Measurements from ENCODE around the gene IPPK.

The IPPK gene

DNA sequence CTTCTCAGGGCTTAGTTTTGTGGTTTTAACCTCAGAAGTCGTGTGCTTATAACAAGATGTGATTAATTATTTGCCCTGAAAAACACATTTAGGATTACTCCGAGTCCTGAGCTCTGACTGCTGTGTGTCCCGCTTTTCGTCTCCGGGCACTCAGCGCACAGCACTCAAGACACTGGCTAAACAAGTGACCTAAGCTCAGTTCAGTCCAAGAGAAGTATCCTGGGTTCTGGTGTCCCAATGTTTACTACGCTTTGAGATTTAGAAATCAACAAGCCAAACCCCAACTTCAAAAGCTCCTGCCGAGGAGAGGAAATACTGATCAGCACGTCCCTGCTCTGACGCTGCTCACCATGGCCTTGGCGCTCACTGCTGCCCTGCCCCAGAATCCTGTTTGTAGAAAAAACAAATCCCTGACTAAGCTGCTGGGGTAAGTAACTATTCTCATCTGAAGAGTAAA lies 53.2 kb downstream of the IPPK start:
- no peak overlapping the region for H3K4me3 ChIP-seq (ENCODE audit: low read depth, low read length)

DNA sequence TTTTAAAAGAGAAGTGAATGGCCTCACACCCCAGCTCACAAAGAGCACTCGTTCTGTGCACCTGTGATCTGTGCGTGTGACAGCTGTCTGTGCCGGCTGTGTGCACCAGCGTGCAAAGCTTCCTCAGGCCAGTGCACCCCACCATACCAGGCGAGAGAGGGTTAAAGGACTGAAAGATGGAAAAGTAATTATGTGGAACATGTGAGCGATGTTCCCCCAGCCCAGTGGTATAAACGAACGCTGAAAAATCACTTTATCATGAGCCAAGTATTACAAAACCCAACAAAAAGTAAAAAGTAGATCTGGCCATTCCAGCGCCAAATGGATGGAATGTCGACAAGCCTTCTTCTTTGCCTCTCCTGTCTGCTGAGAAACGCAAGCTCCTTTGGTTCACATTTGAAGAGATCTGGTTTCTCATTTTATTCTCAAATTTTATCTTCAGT lies 53.7 kb downstream of the IPPK start:
- no peak overlapping the region for H3K4me3 ChIP-seq (ENCODE audit: low read depth, low read length)

DNA sequence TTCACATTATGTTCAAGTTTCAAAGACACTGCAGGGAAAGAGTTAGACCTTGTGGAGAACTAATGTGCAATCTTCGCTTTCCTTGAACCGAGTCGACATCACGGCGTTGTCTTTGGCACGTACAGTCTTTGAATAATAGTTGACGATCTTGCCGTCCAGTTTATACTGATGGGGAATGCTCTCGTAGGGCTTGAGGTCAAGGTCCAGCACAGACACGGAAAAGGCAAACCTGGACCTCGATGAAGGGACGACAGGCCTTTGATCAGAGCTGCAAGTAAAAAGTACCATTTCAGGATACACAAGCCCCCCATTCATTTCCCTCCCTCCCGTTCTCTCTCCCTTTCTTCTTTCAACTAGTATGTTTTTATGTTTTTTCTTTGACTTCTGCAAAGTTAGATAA lies 54.1 kb downstream of the IPPK start:
- no peak overlapping the region for H3K4me3 ChIP-seq (ENCODE audit: low read depth, low read length)

DNA sequence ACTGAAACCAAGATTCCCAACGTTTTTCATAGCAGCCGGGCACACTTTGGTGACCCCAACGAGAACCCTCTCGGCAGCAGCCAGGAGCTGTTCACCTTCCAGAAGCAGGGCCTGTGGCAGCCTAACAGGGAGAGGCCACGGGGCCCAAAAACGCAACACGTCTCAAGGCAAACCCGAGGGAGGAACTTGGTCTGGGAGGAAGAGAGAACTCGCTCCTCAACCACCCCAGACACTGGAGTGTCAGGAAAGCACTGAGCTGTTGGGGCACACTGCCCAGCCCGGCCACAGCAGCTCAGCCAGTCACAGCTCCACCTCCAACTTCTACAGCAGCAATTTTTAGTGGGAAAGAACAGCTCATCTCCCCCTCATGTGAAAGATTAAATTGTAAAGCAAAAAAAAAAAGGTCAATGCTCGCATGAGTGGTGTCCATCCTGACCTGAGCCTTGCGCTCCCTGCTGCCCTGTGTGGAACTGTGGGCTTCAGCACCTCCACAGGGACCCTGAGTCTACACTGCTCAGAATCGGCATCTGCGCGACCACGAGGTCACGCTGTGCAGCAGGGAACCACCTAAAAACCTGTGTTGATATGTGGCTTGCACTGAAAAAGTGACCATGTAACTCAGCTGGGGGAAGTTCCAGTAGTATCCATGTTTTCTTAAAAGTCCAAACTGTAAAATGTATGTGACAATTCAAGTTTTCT lies 55.0 kb downstream of the IPPK start:
- H3K4me3 ChIP-seq (ENCODE audit: low read depth, low read length) = no peak overlapping the region

DNA sequence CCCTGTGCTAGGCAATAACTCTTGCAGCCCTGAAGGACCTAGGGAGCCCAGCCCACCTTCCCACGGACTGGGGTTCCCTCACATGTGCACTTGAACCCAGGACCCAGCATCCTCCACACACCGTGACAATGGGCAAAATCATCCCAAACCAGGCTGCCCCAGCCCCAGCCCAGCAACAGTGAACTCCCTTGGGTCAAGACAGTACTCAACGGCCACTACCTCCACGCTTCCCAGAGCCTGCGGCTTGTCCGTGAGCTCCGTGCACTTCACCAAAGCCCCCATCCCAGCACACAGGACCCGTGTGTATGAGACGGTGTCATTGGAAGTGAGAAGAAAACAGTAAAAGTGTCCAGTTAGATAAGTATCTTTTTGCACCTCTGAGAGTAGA lies 55.8 kb downstream of the IPPK start:
- H3K4me3 ChIP-seq (ENCODE audit: low read depth, low read length) = no peak overlapping the region

DNA sequence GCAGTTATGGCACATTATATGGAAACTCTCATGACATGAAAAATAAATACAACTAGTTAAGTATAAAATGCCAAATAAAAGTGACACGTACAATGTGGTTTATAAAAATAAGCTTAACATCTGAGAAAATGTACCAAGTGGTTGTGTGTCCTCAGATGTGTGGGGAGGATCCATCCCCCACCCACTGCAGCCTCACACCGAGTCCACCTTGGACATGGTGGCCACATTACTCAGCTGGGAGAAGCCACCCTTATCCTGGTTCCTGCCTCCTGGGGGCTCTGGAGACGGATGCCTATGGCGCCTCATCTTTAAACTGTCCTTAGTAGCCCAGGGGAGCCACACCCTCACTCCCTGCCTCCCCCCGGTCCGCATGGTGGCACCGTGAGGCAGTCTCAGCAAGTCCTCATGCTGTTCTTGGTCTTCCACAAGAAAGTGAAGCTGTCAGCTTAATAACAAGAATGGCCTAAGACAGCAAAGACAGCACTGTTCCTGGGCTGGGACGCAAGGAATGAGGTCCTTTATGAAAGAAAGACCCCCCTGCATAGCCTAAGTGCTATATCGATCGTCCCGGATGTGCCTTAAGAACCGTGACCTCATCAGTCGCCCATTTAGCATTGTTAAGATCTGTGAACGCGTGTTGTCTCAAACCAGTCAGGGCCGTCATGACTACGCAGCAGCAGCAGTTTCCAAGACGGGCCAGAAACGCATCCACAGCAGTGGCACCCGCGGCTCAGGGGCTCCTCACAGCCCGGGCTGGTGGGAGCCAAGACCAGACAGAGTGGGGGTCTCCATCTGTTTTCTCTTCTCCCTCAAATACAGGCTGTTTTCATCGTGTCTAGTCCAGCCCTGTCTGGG lies 56.4 kb downstream of the IPPK start:
- no peak overlapping the region for H3K4me3 ChIP-seq (ENCODE audit: low read depth, low read length)

DNA sequence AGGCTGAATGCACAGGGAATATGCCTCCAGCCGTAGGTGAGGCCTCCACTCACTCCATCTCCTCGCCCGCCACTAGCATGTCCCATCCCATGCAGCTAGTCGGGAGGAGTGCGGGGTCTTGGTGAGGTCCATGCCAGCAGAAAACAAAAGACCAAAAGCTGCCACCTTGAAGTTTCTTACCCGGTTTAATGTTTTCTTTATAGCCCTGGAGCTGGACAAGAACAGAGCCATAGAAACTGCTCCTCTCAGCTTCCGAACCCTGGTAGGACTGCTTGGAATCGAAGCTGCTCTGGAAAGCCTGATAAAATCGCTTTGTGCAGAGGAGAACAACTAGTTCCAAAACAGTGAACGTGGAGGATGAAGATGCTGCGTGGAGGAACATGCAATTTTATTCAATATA lies 57.1 kb downstream of the IPPK start:
- no peak overlapping the region for H3K4me3 ChIP-seq (ENCODE audit: low read depth, low read length)

DNA sequence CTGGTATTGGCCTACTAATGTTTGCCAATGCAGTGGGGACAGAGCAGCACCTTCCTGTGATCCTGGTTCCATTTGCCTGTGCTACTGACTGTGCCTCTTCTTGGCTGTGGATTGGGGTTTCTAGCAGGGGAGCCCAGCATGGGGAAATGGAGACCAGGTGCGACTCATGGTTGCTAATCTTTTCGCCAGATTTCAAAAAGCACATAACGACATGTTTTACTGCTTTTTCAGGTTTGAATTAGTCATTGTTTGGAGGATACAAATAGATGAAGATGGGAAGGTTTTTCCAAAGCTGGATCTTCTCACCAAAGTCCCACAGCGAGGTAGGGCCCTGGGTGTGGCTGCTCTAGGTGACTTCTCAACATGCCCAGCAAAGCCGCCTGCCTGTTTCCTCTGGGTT lies 57.6 kb downstream of the IPPK start:
- H3K4me3 ChIP-seq (ENCODE audit: low read depth, low read length) = no peak overlapping the region

DNA sequence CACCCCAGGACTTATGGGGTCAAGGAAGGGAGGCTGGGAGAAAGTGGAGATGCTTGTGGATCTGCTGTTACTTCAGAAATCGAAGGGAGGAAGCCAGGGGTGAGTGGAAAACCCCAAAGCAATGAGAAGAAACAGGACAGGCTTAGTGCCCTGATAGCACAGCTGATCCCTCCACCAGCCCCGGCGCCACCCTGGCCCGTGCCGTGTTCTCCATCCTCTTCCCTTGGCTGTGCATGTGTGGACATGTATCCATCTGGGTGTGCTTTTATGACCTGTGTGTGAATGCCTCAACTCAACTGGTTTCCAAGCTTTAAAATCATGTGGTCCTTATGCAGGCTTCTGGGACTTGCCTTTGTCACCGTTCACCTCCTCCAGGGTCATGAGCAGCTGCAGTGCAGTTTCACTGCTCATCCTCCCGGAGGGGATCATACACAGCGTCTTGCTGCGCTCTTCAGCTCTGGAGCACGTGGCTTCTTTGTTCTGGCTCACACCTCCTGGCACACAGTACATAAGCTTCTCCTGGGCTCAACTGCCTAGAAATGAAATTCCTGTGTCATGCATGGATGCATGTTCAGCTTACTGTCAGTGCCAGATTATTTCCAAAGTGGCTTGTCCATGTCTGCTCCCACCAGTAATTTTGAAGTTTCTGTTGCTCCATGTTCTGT lies 58.2 kb downstream of the IPPK start:
- no peak overlapping the region for H3K4me3 ChIP-seq (ENCODE audit: low read depth, low read length)

DNA sequence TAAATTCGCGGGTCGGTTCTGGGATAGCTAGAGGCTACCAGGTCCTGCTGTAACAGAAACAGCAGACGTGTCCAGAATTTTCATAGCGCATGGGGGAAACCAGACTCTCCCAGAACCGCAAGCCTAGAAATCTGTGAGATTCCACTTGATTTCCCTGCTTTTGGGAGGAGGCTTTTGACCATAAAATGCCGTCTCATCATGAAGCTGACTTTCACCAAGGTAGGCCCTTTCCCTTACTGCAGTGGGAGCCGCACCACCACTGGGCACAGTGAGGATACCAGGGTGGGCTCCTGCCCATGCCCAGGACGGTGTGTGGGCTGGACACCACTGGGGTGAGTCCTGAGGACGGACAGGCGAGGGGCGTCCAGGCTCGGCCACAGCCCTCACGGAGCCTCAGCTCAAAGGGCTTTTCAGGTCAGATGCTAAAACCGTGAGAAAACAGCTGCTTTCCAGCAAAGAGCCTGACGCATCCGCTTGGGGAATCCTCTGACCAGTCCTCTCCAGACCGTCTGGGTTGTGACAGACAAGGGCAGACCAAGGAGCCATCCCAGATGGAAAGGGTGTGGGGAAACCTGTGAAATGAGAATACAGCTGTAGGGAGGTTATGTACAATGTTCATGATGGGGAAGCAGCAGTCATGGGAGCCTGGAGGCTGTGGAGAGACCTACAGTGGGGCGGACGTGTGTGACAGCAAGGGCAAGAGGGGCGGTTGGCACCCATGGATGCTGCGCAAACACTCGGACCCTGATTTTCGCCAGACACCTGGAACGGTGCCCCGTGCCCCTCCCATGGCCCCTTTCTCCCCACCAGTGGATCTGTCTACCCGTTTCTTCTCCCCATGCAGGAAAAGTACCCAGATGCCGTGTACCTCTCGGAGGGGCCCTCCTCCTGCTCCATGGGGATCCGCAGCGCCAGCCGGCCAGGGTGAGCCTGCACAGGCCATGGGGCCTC lies 59.2 kb downstream of the IPPK start:
- H3K4me3 ChIP-seq (ENCODE audit: low read depth, low read length) = no peak overlapping the region

DNA sequence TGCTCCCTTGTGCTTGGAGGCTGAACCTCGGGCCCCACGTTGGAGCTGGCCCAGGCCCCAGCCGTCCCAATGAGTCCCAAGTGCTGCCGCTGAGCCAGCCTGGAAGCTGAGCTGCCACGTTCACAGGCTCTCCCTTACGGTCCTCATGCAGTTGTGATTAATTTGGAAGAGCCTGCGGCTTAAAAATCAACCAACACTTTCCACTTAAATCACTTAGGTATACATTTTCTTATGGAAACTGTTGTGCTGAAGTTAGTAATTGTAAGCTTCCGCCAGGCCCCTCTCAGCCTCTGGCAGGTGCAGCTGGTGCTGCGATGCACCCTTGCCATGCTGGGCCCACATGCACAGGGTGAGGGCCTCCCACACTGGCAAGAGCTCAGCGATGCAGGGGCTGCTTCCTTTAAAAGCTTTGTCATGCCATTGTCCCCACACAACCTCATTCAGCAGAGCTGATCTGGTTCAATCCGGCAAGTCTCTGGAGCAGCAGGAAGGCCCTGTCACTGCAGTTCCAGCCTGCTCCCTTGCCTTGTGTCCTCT lies 61.0 kb downstream of the IPPK start:
- no peak overlapping the region for H3K4me3 ChIP-seq (ENCODE audit: low read depth, low read length)

DNA sequence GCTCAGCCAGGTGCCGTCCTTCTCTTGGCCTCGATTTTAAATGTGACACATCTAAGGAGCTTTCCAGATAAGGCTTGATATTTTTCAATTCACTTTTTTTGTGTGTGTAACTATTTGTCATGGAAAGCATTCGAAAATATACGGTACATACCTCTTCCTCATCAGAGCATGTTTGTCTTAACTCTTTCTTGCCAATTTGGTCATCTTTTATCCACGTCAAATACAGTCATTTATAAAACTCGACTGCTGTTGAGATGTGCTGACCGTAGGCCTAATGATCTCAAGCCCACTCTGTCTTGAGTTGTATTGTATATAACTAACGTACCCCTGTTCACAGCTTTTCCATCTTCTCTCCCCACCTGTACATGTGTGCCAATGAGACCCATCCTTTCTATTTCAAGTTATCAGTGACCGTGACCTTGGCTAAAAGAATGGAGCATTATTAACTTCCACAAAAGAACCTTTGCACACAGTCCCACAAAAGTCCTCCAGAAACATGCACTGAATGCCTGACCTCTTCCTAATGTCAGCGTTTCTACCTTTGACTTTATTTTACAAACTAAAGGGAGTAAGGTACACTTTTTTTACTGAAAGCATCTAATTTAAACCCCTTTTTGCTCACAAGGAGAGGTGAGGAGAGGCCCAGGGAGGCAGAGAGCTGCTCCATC lies 61.6 kb downstream of the IPPK start:
- H3K4me3 ChIP-seq (ENCODE audit: low read depth, low read length) = no peak overlapping the region

DNA sequence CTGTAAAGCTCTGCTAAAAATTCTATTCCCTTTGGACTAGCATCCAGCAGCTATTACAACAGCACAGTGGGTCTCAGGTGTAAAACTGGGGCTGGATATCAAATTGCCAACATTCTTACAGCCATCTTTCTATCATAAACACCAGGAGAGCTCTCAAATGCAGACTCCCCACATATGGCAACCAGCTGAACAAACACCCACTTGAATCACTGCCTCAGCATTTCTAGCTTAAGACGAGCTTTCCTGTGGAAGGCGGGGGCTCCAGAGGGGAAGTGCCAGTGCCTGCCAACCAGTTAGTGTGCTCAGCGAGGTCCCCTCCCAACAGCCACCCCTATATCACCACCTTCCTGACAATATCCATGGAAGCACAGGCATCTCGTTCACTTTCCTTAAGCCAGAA lies 62.2 kb downstream of the IPPK start:
- H3K4me3 ChIP-seq (ENCODE audit: low read depth, low read length) = no peak overlapping the region

DNA sequence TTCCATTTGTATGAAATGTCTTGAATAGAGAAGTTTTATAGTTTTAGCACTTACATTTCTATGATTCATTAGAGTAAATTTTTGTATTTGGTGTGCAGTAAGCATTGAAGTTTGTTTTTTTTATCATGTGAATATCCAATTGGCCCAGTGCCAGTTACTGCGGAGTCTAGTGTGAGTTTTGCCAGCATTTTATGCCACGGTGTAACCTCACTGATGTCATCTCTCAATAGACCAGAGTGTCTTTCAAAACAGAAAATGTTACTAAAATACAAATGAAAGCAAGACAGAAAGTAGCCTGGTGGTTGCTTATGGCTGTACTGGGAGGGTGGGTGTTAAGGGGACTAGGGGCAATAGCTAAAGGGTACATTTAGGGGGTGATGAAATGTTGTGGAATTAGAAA lies 62.8 kb downstream of the IPPK start:
- H3K4me3 ChIP-seq (ENCODE audit: low read depth, low read length) = no peak overlapping the region

DNA sequence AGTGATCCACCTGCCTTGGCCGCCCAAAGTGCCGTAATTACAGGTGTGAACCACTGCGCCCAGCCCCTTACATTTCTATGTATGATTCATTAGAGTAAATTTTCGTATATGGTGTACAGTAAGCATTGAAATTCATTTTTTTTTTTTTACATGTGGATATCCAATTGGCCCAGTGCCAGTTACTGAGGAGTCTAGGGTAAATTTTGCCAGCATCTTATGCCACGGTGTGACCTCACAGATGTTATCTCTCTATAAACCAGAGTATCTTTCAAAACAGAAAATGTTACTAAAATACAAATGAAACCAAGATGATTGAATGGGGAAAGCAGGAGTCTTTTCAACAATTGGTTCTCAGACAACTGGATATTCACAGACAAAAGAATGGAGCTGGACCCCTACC lies 64.7 kb downstream of the IPPK start:
- H3K4me3 ChIP-seq (ENCODE audit: low read depth, low read length) = no peak overlapping the region

DNA sequence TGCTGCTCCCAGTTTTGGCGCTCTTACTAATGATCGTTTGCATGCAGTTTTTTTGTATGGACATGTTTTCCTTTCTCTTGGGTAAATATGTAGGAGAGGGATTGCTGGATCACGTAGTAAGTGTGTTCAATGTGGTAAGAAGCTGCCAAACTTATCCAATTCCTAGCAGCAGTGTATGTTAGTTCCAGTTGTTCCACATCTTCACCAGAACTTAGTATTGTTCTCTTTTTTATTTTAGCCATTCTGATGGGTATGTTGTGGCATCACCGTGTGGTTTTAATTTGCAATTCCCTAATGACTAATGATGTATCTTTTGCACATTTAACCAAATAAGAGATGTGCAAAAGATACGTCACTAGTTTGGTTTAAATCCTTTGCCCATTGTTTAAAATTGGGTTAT lies 65.9 kb downstream of the IPPK start:
- H3K4me3 ChIP-seq (ENCODE audit: low read depth, low read length) = no peak overlapping the region

DNA sequence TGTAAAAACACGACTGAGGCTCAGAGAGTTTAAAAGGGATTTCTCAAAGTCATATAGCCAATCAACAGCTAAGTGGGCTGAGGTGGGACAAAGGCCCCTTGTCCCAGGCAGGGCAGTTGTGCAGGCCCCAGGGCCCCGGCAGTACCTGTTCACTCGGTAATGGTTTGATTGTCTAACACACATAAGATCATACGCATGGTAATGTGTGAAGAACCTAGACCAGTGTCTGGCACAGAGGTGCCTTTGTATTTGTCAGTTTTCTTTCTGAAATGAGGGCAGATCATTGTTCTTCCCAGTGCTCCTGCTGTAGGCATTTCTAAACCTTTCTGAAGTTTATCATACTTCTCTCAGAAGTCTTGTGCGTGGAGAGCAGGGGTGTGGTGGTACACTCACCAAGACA lies 66.8 kb downstream of the IPPK start:
- H3K4me3 ChIP-seq (ENCODE audit: low read depth, low read length) = no peak overlapping the region

DNA sequence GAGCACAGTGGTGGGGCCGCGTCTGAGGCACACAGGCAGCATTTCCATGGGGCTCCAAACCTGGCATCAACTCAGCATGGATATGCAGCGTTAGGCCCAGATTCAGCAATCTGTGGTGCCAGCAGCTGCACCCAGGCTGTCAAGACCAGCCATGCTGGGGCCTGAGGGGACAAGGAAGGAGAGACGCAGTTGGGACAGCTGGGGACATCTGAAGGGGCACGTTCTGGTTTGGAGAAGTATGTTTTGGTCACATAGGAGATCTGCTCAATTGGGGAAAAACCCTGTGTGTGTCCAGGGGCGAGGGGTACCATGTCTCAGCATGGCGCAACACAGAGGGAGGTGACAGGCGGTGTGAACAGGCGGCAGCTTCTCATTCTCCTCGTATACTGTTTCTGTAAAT lies 67.5 kb downstream of the IPPK start:
- H3K4me3 ChIP-seq (ENCODE audit: low read depth, low read length) = no peak overlapping the region

DNA sequence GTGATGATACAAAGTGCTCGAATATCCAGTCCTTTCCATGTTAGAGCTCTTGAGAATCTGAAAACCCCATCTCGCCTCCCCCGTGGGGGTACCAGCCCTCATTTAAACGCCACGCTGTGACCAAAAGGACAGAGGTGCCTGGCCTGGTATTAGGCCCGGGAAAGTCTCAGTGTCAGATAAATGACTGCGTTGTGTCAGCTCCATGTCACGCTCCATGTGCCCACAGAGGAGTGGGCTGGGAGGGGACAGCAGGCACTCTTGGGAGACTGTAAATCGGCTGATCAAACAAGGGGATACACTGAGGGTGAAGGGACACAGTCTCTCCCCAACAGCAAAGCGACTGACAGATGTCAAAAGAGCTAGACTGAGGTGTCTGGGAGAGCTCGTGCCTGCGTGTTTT lies 68.5 kb downstream of the IPPK start:
- no peak overlapping the region for H3K4me3 ChIP-seq (ENCODE audit: low read depth, low read length)

Data from iPS-11a (cell line).